ENCODE measurements around the gene C1orf210. TPM values are rescaled to one million over a fixed set of nuclear protein-coding genes. Genes with fewer than 3 reads are reported as not detected.

The C1orf210 gene
- total and polyA plus RNA-seq, 4 donors = 0.10 to 0.18 TPM; not detected in 2

- Histone ChIP-seq H3K9me3 (ENCODE audit: control insufficient read depth, insufficient read depth, low read length) (no peaks in the 10 kb centered on the region), H3K27ac (ENCODE audit: low read depth, low read length) (no peak overlapping the region), H3K27me3 (ENCODE audit: control insufficient read depth, insufficient read depth, low read length) (no peaks in the 10 kb centered on the region), H3K4me1 (ENCODE audit: control insufficient read depth, insufficient read depth, low read length) (peaks cover 10% of the 10 kb centered on the region), H3K4me3 (ENCODE audit: low read depth, low read length) (no peak overlapping the region), H3K36me3 (ENCODE audit: control insufficient read depth, insufficient read depth, low read length) (peaks cover 3% of the 10 kb centered on the region)
- 67% methylated on average over 2 of the region's 4 CpGs for WGBS (ENCODE audit: insufficient coverage)
- no peak for DNase-seq (ENCODE audit: low read depth in 4 of 6, low spot score in 6 of 6)
These were observed 53.3 kb downstream of the C1orf210 start for GRCh38 chr1:43232074-43232473.

Other genes with a start within 250 kb of the C1orf210 start
- gene EBNA1BP2, start 113.3 kb downstream of the C1orf210 start, total RNA-seq = 10 to 100 TPM; 35.7 to 66.6 TPM
- gene EBNA1BP2, start 113.3 kb downstream of the C1orf210 start, polyA plus RNA-seq (ENCODE audit: insufficient read length in 2 of 2) = 10 to 100 TPM; 66.2 to 68.0 TPM
- gene CFAP57, start 113.3 kb downstream of the C1orf210 start, total RNA-seq = 1 to 10 TPM; 2.9 to 6.9 TPM
- gene CFAP57, start 113.3 kb downstream of the C1orf210 start, polyA plus RNA-seq (ENCODE audit: insufficient read length in 2 of 2) = 1 to 10 TPM; 4.5 to 6.3 TPM
- 10 to 100 TPM in 1 of 2 donors, 1 to 10 TPM in 1; 7.5 to 19.3 TPM for gene TMEM125, start 15.6 kb downstream of the C1orf210 start, total RNA-seq
- gene TMEM125, start 15.6 kb downstream of the C1orf210 start, polyA plus RNA-seq (ENCODE audit: insufficient read length in 2 of 2) = 10 to 100 TPM; 10.1 to 10.9 TPM
- gene TIE1, start 15.4 kb upstream of the C1orf210 start, total RNA-seq = 10 to 100 TPM; 16.3 to 32.3 TPM
- gene TIE1, start 15.4 kb upstream of the C1orf210 start, polyA plus RNA-seq (ENCODE audit: insufficient read length in 2 of 2) = 10 to 100 TPM; 24.5 to 27.5 TPM
- gene MPL, start 52.2 kb upstream of the C1orf210 start, total RNA-seq = under 1 TPM; 0.11 to 0.30 TPM
- 1 to 10 TPM in 1 of 2 donors, under 1 TPM in 1; 0.51 to 1.2 TPM for gene MPL, start 52.2 kb upstream of the C1orf210 start, polyA plus RNA-seq (ENCODE audit: insufficient read length in 2 of 2)
- 10 to 100 TPM; 11.1 to 16.3 TPM for gene CDC20, start 73.4 kb upstream of the C1orf210 start, total RNA-seq
- gene CDC20, start 73.4 kb upstream of the C1orf210 start, polyA plus RNA-seq (ENCODE audit: insufficient read length in 2 of 2) = 10 to 100 TPM; 19.5 to 21.6 TPM
- gene ELOVL1, start 82.4 kb upstream of the C1orf210 start, total RNA-seq = 10 to 100 TPM; 50.5 to 66.5 TPM
- gene ELOVL1, start 82.4 kb upstream of the C1orf210 start, polyA plus RNA-seq (ENCODE audit: insufficient read length in 2 of 2) = 100 to 1,000 TPM in 1 of 2 donors, 10 to 100 TPM in 1; 88.2 to 101 TPM
- gene MED8, start 104.2 kb upstream of the C1orf210 start, total RNA-seq = 10 to 100 TPM; 31.1 to 39.7 TPM
- 10 to 100 TPM; 39.2 to 45.7 TPM for gene MED8, start 104.2 kb upstream of the C1orf210 start, polyA plus RNA-seq (ENCODE audit: insufficient read length in 2 of 2)
- 10 to 100 TPM; 26.9 to 28.6 TPM for gene SZT2, start 104.3 kb upstream of the C1orf210 start, total RNA-seq
- gene SZT2, start 104.3 kb upstream of the C1orf210 start, polyA plus RNA-seq (ENCODE audit: insufficient read length in 2 of 2) = 10 to 100 TPM; 23.1 to 37.8 TPM
- gene HYI, start 168.3 kb upstream of the C1orf210 start, total RNA-seq = 10 to 100 TPM; 23.4 to 88.1 TPM
- 10 to 100 TPM; 51.9 to 63.7 TPM for gene HYI, start 168.3 kb upstream of the C1orf210 start, polyA plus RNA-seq (ENCODE audit: insufficient read length in 2 of 2)
- gene PTPRF, start 245.3 kb upstream of the C1orf210 start, total RNA-seq = 10 to 100 TPM; 51.0 to 78.1 TPM
- 100 to 1,000 TPM; 107 to 114 TPM for gene PTPRF, start 245.3 kb upstream of the C1orf210 start, polyA plus RNA-seq (ENCODE audit: insufficient read length in 2 of 2)

Measured in spinal cord (tissue), 10 donors.